ENCODE results near the gene ZFYVE9. TPM values are rescaled to one million over a fixed set of nuclear protein-coding genes. Genes with fewer than 3 reads are reported as not detected.
A peak's percentile ranks its signal among the peaks of the same experiment; 100 is the strongest.

Gene ZFYVE9
- total and polyA plus RNA-seq, 2 of the 13 experiments (the other 11 are each of a cell fraction or from before 2014, with no cell fraction given), result 9.2 to 19.8 TPM

DNA sequence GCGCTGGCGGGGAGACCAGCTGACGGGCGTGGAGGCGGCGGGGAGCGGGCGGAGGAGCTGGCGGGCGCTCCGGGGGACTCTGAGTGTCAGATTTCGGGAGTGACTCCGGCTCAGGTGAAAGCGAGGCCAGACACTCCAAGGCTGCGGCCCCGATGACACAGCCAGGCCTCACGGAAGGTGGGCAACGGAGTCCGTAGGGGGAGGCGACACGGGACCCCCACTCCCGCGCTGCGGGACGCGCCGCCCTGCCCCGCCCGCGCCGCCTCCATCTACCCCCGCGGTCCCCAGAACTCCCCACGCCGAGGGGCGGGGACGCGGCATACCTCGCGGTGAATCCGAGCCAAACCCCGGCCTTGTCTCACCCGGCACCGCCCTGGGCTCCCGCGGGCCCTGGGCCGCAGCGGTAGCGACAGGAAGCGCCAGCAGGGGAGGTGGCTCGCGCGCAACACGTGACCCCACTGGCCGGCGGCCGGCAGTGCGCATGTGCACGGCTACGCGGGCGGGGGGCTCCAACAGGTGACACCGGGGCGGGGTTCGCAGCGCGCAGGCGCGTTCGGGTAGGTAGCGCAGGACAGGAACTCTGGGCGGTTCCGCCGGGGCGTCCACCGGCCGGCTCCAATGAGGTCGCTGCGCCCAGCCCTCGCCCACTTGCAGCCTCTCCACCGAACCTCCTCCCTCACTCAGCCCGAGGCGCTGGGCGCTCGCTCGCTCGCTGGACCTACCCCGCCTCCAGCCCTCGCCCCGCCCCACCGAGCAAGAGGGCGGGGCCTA, 224.0 kb downstream of the ZFYVE9 start, which contains the start of gene CC2D1B (continued):
- TF ChIP-seq, protein P1, sequence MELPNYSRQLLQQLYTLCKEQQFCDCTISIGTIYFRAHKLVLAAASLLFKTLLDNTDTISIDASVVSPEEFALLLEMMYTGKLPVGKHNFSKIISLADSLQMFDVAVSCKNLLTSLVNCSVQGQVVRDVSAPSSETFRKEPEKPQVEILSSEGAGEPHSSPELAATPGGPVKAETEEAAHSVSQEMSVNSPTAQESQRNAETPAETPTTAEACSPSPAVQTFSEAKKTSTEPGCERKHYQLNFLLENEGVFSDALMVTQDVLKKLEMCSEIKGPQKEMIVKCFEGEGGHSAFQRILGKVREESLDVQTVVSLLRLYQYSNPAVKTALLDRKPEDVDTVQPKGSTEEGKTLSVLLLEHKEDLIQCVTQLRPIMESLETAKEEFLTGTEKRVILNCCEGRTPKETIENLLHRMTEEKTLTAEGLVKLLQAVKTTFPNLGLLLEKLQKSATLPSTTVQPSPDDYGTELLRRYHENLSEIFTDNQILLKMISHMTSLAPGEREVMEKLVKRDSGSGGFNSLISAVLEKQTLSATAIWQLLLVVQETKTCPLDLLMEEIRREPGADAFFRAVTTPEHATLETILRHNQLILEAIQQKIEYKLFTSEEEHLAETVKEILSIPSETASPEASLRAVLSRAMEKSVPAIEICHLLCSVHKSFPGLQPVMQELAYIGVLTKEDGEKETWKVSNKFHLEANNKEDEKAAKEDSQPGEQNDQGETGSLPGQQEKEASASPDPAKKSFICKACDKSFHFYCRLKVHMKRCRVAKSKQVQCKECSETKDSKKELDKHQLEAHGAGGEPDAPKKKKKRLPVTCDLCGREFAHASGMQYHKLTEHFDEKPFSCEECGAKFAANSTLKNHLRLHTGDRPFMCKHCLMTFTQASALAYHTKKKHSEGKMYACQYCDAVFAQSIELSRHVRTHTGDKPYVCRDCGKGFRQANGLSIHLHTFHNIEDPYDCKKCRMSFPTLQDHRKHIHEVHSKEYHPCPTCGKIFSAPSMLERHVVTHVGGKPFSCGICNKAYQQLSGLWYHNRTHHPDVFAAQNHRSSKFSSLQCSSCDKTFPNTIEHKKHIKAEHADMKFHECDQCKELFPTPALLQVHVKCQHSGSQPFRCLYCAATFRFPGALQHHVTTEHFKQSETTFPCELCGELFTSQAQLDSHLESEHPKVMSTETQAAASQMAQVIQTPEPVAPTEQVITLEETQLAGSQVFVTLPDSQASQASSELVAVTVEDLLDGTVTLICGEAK (IDR thresholded peaks at IDR 0.05), result no peak
- TF ChIP-seq, protein P1 (CRISPR knock-in tag; IDR thresholded peaks at IDR 0.05), result no peak
- TF ChIP-seq NAIF1 (CRISPR knock-in tag; IDR thresholded peaks at IDR 0.05; ENCODE audit: borderline replicate concordance) (no peak), RXRB (CRISPR knock-in tag; IDR thresholded peaks at IDR 0.05; ENCODE audit: borderline replicate concordance) (no peak), TGIF2 (CRISPR knock-in tag; IDR thresholded peaks at IDR 0.05) (peak; percentile 78), ETV5 (CRISPR knock-in tag; IDR thresholded peaks at IDR 0.05; ENCODE audit: borderline replicate concordance) (peak; percentile 83), SMARCC2 (IDR thresholded peaks at IDR 0.05) (no peak), ZNF614 (CRISPR knock-in tag; IDR thresholded peaks at IDR 0.05; ENCODE audit: borderline replicate concordance) (peak; percentile 33; the same call in 1 of the 2 replicates), ZNF10 (CRISPR knock-in tag; IDR thresholded peaks at IDR 0.05; ENCODE audit: borderline replicate concordance, low read depth) (no peak), RARG (CRISPR knock-in tag; IDR thresholded peaks at IDR 0.05; ENCODE audit: low read depth) (no peak), ZNF605 (CRISPR knock-in tag; IDR thresholded peaks at IDR 0.05) (no peak; the same call in none of the 2 replicates), CC2D1A (CRISPR knock-in tag; IDR thresholded peaks at IDR 0.05) (no peak), RARA (CRISPR knock-in tag; IDR thresholded peaks at IDR 0.05) (peak; percentile 23; the same call in 1 of the 2 replicates)
- TF ChIP-seq, protein P2, sequence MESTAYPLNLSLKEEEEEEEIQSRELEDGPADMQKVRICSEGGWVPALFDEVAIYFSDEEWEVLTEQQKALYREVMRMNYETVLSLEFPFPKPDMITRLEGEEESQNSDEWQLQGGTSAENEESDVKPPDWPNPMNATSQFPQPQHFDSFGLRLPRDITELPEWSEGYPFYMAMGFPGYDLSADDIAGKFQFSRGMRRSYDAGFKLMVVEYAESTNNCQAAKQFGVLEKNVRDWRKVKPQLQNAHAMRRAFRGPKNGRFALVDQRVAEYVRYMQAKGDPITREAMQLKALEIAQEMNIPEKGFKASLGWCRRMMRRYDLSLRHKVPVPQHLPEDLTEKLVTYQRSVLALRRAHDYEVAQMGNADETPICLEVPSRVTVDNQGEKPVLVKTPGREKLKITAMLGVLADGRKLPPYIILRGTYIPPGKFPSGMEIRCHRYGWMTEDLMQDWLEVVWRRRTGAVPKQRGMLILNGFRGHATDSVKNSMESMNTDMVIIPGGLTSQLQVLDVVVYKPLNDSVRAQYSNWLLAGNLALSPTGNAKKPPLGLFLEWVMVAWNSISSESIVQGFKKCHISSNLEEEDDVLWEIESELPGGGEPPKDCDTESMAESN (CRISPR knock-in tag; conservative IDR thresholded peaks at IDR 0.05), result peak; percentile 80
- TF ChIP-seq, protein P3, sequence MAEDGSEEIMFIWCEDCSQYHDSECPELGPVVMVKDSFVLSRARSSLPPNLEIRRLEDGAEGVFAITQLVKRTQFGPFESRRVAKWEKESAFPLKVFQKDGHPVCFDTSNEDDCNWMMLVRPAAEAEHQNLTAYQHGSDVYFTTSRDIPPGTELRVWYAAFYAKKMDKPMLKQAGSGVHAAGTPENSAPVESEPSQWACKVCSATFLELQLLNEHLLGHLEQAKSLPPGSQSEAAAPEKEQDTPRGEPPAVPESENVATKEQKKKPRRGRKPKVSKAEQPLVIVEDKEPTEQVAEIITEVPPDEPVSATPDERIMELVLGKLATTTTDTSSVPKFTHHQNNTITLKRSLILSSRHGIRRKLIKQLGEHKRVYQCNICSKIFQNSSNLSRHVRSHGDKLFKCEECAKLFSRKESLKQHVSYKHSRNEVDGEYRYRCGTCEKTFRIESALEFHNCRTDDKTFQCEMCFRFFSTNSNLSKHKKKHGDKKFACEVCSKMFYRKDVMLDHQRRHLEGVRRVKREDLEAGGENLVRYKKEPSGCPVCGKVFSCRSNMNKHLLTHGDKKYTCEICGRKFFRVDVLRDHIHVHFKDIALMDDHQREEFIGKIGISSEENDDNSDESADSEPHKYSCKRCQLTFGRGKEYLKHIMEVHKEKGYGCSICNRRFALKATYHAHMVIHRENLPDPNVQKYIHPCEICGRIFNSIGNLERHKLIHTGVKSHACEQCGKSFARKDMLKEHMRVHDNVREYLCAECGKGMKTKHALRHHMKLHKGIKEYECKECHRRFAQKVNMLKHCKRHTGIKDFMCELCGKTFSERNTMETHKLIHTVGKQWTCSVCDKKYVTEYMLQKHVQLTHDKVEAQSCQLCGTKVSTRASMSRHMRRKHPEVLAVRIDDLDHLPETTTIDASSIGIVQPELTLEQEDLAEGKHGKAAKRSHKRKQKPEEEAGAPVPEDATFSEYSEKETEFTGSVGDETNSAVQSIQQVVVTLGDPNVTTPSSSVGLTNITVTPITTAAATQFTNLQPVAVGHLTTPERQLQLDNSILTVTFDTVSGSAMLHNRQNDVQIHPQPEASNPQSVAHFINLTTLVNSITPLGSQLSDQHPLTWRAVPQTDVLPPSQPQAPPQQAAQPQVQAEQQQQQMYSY (CRISPR knock-in tag; IDR thresholded peaks at IDR 0.05), result 0 out of 2 replicates have a peak, but pooled peaks have one; percentile 33

All from HepG2 (cell line).